GM18520 (cell line): ENCODE data around the gene TESK2.

ENCODE experiments used
- ATAC-seq: cut with Tn5 transposase; IDR thresholded peaks from one replicate; pipeline ENCODE4 v1.9.1; 2021; ENCODE audit not compliant: unreplicated experiment

Gene TESK2

GRCh38 chr1:45340816-45341466 lies 150.0 kb downstream of the TESK2 start:
- ATAC-seq = no peak

- peak; percentile 71 for ATAC-seq
Observed at GRCh38 chr1:45339789-45340558, 151.0 kb downstream of the TESK2 start, which contains the start of the genes MUTYH and TOE1. Gene MUTYH, minus strand, starts transcription at chr1:45340440. Its CDS starts 5,935 bp downstream, at chr1:45334505. Gene TOE1, plus strand, starts transcription at chr1:45340170. Its CDS starts 83 bp downstream, at chr1:45340253.

- no peak for ATAC-seq
Observed at GRCh38 chr1:45337630-45338325, 153.2 kb downstream of the TESK2 start.

- no peak for ATAC-seq
Observed at GRCh38 chr1:45335855-45336324, 155.1 kb downstream of the TESK2 start.

GRCh38 chr1:45334308-45335245 lies 156.4 kb downstream of the TESK2 start:
- ATAC-seq = no peak

- no peak for ATAC-seq
Observed at GRCh38 chr1:45332346-45332720, 158.6 kb downstream of the TESK2 start.

GRCh38 chr1:45331436-45332345 lies 159.3 kb downstream of the TESK2 start:
- ATAC-seq = no peak

- ATAC-seq = no peak
Observed at GRCh38 chr1:45329445-45329844, 161.5 kb downstream of the TESK2 start.

- no peak for ATAC-seq
Observed at GRCh38 chr1:45328680-45329079, 162.3 kb downstream of the TESK2 start.

- no peak for ATAC-seq
Observed at GRCh38 chr1:45327644-45328515, 163.1 kb downstream of the TESK2 start.

GRCh38 chr1:45326627-45327623 lies 164.0 kb downstream of the TESK2 start, which contains the start of gene HPDL:
Gene HPDL, plus strand, starts transcription at chr1:45326895. Its CDS starts 254 bp downstream, at chr1:45327149.
- no peak for ATAC-seq

- no peak for ATAC-seq
Observed at GRCh38 chr1:45325851-45326506, 165.0 kb downstream of the TESK2 start.

GRCh38 chr1:45322486-45323040 lies 168.4 kb downstream of the TESK2 start:
- no peak for ATAC-seq

GRCh38 chr1:45321444-45321843 lies 169.5 kb downstream of the TESK2 start:
- ATAC-seq = no peak

GRCh38 chr1:45319761-45320160 lies 171.2 kb downstream of the TESK2 start:
- ATAC-seq = no peak

- ATAC-seq = no peak
Observed at GRCh38 chr1:45317166-45317565, 173.8 kb downstream of the TESK2 start.
